Epithelial cell of proximal tubule (primary cell): ENCODE results near the gene DNMT1. TPM values are rescaled to one million over a fixed set of nuclear protein-coding genes. Genes with fewer than 3 reads are reported as not detected.
"Not testable (repeated sequence)": the region's sequence is repeated elsewhere in the genome, so short reads cannot be mapped to it uniquely, and the experiment has no call there.

Source experiments
- DNase-seq: peaks from one replicate; pipeline ENCODE4 v3.0.0-alpha.2; 2011; ENCODE audit warnings: low read depth
- H3K4me3 ChIP-seq: 2 replicates; pipeline ENCODE4 v1.5.1; 2011; ENCODE audit warnings: low read depth, mild to moderate bottlenecking, low read length
- CTCF ChIP-seq: conservative IDR thresholded peaks from 2 replicates; pipeline ENCODE4 v1.5.1; 2012; ENCODE audit warnings: low read depth, mild to moderate bottlenecking, low read length
- total RNA-seq: library from RNA; depleted of rRNA; stranded (reverse); fragments of >200 nt; gene quantifications from 2 replicates; pipeline ENCODE4 v1.2.3, GENCODE V29; 2015

DNMT1 gene
- total RNA-seq, 1 donor from 2014 or later, result 154 TPM

GRCh38 chr19:10182076-10182475 is 12.7 kb downstream of the DNMT1 start:
- DNase-seq, result no peak
- no peak for TF ChIP-seq CTCF
- H3K4me3 ChIP-seq, result no peak overlapping the region

- no peak for DNase-seq
- no peak overlapping the region for H3K4me3 ChIP-seq
- TF ChIP-seq CTCF, result no peak
Measured at GRCh38 chr19:10180459-10180858, 14.3 kb downstream of the DNMT1 start.

- DNase-seq, result not testable (repeated sequence)
Measured at GRCh38 chr19:10180024-10180423, 14.7 kb downstream of the DNMT1 start.

GRCh38 chr19:10173527-10173926 is 21.2 kb downstream of the DNMT1 start:
- no peak for TF ChIP-seq CTCF
- DNase-seq, result no peak
- H3K4me3 ChIP-seq, result no peak overlapping the region

More at GRCh38 chr19:10180024-10180423, 14.7 kb downstream of the DNMT1 start:
- H3K4me3 ChIP-seq, result not testable (repeated sequence)

- no peak for TF ChIP-seq CTCF
- DNase-seq, result no peak
- H3K4me3 ChIP-seq, result no peak overlapping the region
Measured at GRCh38 chr19:10168386-10168948, 26.3 kb downstream of the DNMT1 start.

GRCh38 chr19:10167459-10167858 is 27.3 kb downstream of the DNMT1 start:
- H3K4me3 ChIP-seq, result no peak overlapping the region
- no peak for DNase-seq
- TF ChIP-seq CTCF, result no peak

- DNase-seq, H3K4me3 ChIP-seq: not testable (repeated sequence)
Measured at GRCh38 chr19:10166501-10166900, 28.3 kb downstream of the DNMT1 start.

GRCh38 chr19:10166046-10166445 is 28.7 kb downstream of the DNMT1 start:
- DNase-seq, result no peak
- no peak for TF ChIP-seq CTCF
- no peak overlapping the region for H3K4me3 ChIP-seq
